HG02870 (cell line): ENCODE measurements around the gene PIP5K1C.
"Not testable (repeated sequence)": the region's sequence is repeated elsewhere in the genome, so short reads cannot be mapped to it uniquely, and the experiment has no call there.

Experiments
- ATAC-seq: cut with Tn5 transposase; IDR thresholded peaks from one replicate; pipeline ENCODE4 v1.9.1; 2021; ENCODE audit warnings: mild to moderate bottlenecking, moderate library complexity; ENCODE audit not compliant: unreplicated experiment

PIP5K1C gene

DNA sequence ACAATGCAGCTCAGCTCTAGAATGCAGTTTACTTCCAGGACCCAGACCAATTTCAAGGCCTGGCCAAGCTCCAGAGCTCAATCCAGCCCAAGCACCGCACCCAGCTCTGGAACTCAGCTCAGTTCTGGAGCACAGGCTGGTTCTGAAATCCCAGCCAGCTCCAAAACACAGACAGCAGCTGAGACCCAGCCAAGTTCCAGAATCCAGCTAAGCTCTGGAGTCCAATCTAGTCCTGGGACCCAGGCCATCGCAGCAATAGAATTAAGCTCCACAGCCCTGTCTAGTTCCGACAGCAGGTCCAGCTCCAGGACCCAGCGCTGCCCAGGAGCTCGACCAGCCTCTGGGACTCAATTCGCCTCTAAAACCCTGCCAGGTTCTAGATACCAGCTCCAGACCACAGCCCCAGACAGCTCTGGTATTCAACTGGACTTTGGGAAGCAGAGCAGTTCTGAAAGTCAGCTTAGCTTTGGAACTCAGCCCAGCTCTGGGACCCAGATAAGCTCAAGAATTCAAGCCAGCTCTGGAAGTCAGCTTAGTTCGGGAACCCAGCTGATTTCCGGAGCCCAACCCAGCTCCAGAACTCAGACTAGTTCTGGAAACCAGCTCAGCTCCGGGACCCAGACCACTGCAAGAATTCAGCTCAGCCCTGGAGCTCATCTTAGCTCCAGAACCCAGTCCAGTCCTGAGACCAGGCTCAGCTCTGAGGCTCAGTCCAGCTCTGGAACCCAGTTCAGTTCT, 108.2 kb downstream of the PIP5K1C start:
- ATAC-seq, result no peak

DNA sequence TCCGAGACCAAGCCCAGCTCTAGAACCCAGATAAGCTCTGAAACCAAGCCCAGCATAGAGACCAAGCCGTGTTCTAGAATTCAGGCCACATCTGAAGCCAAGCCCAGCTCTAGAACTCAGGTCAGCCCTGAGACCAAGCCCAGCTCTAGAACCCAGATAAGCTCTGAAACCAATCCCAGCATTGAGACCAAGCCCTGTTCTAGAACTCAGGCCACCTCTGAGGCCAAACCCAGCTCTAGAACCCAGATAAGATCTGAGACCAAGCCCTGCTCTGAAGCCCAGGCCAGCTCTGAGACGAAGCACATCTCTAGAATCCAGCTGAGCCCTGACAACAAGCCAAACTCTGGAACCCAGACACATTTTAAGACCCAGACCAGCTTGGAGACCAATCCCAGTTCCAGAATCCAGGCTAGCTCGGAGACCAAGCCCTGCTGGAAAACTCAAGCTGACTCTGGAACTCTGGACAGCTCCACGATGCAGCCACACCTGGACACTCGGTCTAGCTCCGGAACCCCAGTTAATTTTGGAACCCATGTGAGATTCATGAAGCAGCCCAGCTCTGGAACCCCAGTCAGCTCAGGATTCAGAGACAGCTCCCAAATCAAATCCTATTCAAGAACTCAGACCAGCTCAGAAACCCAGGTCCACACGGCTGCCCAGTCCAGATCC, 109.1 kb downstream of the PIP5K1C start:
- ATAC-seq, result no peak

DNA sequence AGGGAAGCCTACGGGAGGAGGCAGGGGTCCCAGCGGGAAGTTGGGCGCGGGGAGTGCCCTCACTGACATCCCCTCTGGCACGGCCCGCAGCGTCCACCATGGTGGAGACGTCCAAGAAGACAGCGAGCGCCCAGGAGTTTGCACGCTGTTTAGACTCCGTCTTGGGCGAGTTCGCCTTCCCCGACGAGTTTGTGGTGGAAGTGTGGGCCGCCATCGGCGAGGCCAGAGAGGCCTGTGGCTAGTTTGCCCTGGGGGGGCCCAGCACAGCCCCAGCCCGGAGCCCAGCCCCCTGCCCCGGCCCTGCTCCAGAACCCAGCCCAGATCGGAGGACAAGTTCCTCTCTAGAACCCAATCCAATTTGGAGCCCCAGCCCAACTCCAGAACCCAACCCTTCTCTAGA, 110.3 kb downstream of the PIP5K1C start:
- no peak for ATAC-seq

DNA sequence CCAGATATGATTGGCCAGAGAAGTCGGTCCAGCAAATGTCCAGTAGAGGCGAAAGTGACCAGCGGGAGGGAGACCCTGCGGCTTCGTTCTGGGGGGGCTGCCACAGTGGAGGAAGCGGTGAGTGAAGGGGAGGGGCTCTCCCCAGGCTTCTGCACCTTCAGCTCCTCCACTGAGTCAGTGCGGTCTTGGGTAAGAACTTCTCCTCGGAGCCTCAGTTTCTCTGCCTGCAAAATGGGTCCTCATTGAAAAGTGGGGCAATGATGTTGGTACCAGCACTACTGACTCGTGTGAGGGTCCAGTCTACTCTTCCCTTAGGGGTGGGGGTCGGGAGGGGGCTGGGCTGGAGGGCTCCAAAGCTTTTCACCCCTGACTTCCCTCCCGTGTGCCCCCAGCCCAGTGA, 110.8 kb downstream of the PIP5K1C start:
- no peak for ATAC-seq

DNA sequence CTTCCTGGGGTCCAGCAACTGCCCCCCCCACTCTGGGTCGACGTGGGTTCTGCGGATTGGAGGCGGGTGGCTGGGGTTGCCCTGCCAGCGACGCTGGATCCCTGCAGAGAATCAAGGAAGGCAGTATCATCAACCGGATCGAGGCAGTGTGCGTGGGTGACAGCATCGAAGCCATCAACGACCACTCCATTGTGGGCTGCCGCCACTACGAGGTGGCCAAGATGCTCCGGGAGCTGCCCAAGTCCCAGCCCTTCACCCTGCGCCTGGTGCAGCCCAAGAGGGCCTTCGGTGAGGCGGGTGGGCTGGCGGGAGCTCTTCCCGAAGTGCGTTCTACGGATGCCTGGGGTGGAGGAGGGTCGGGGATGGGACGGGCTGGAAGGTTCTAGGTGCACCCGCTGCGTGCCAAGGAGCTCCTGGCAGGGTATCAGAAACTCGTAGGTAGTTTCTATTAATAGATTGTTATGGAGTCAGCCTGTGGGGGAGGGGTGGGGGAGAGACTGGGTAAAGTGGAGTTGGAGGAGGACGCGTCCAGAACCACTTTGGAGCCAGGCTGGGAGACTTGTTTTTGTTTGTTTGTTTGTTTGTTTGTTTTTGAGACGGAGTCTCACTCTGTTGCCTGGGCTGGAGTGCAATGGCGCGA, 113.4 kb downstream of the PIP5K1C start:
- ATAC-seq, result no peak

DNA sequence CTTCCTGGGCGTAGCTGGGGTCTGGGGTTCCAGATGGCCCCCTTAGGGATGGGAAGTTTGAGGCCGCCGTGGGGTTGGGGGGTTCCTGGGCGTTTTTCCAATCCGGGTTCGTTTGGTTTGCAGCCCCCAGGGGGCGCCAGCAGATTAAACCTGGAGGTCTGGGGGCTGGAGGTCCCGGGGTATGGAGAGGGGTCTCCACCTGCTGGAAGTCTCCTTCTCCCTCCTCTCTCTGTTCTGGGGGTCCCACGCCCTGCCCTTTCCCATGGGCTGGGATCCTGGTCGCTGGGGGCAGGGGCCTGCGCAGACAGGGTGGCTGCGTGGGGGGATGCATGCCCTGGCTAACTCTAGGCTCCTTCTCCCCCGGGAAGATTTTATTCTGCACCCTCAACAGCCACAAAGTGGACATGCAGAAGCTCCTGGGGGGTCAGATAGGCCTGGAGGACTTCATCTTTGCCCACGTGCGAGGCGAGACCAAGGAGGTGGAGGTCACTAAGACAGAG, 114.1 kb downstream of the PIP5K1C start:
- ATAC-seq, result no peak

DNA sequence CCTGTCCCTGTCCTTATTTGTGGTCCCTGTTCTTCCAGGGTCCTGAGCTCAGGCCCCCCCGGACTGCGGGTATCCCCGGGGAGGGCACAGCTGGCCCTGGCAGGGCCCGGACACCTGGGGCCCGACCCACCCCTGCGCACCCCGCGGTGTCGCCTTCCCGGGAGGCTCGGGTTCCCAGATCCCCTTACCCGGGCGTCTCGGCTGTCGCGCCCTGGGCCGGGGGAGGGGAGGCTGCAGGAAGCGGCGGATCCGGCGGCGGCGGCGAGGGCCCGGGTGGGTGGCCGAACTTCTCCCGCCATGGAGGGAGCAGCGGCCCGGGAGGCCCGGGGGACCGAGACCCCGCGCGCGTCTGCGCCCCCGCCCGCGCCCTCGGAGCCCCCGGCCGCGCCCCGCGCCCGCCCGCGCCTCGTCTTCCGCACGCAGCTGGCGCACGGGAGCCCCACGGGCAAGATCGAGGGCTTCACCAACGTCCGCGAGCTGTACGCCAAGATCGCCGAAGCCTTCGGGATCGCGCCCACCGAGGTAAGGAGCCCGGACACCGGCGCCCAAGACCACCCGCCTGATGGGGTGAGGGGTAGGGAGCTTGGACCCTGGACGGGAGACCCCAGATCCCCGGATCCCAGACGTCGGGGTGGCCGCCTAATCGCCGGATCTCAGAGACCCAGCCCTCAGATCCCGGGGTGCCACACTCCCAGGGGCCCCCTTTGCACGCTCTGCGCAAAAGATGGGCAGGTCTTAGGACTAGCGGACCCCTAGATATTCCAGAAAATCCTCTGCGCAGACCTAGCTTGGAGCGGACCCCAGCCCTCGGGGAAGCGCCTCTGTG, 114.8 kb downstream of the PIP5K1C start, which contains the start of gene GIPC3:
Gene GIPC3 (plus strand): TSS at position 178 of the 826 bp plus-strand sequence. CDS start 120 bp downstream, at position 298.
- no peak for ATAC-seq

DNA sequence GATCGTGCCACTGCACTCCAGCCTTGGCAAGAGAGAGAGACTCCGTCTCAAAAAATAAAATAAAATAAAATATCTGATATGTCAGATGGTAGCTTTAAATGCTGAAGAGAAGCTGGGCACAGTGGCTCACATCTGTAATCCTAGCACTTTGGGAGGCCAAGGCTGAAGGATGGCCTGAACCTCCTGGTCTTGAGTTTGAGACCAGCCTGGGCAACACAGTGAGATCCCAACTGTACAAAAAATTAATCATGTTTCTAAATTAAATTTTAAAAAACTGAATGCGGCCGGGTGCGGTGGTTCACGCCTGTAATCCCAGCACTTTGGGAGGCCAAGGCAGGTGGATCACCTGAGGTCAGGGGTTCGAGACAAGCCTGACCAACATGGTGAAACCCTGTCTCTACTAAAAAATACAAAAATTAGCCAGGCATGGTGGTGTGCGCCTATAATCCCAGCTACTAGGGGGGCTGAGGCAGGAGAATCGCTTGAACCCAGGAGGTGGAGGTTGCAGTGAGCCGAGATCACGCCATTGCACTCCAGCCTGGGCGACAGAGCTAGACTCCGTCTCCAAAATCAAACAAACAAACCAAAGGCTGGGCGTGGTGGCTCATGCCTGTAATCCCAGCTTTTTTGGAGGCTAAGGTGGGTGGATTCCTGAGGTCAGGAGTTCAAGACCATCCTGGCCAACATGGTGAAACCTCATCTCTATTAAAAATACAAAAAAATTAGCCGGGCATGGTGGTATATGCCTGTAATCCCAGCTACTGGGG, 116.0 kb downstream of the PIP5K1C start:
- ATAC-seq, result not testable (repeated sequence)

DNA sequence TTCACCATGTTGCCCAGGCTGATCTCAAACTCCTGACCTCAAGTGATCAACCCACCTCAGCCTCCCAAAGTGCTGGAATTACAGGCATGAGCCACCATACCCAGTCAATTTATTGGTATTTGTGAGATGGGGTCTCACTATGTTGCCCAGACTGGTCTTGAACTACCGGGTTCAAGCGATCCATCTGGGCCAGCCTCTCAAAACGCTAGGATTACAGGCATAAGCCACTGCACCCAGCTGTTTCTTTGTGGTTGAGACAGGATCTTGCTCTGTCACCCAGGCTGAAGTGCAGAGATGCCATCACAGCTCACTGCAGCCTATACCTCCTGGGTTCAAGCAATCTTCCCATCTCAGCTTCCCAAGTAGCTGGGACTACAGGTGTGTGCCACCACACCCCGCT, 118.5 kb downstream of the PIP5K1C start:
- ATAC-seq, result not testable (repeated sequence)
